IMR-90 (cell line): Measurements from ENCODE around the gene MINK1. TPM values are rescaled to one million over a fixed set of nuclear protein-coding genes. Genes with fewer than 3 reads are reported as not detected.

Source experiments
- ATAC-seq: fragments of 200-7000 bp; cut with Tn5 transposase; 2 replicates; pipeline ENCODE4 v1.9.1; 2020; ENCODE audit warnings: low read depth, mild to moderate bottlenecking, moderate library complexity
- BruUV-seq: library from RNA; stranded (reverse); fragments of 400-500 nt; replicated peaks from 2 replicates; lab custom pipeline; 2021; lab: Mats Ljungman, UMichigan
- CTCF ChIA-PET: fragments of 300-600 bp; formaldehyde crosslinking; extraction: SDS; loops from one replicate; lab custom pipeline; 2021; ENCODE audit warnings: antibody characterized with exemption; lab: Yijun Ruan, JAX
- POLR2A ChIA-PET: fragments of 300-600 bp; sonication (Branson Sonifier 250); formaldehyde crosslinking; loops from one replicate; lab custom pipeline; 2022; ENCODE audit warnings: antibody characterized with exemption; ENCODE audit not compliant: unreplicated experiment; lab: Charles Lee
- DNase-seq: peaks from one replicate; pipeline ENCODE4 v3.0.0; 2013
- H2AFZ ChIP-seq: replicated peaks from 2 replicates; pipeline ENCODE3; 2013; ENCODE audit warnings: low read length, mild to moderate bottlenecking; ENCODE audit not compliant: poor library complexity
- H2AK5ac ChIP-seq: 2 replicates; pipeline ENCODE4 v1.6.1; 2013; ENCODE audit warnings: low read depth, low read length, inconsistent platforms
- H2AK9ac ChIP-seq: replicated peaks from 2 replicates; pipeline ENCODE3; 2013; ENCODE audit warnings: mild to moderate bottlenecking, low read depth, low read length, moderate library complexity; ENCODE audit not compliant: poor library complexity
- H2BK120ac ChIP-seq: 2 replicates; pipeline ENCODE4 v1.6.1; 2013; ENCODE audit warnings: low read depth, low read length, inconsistent platforms
- H2BK15ac ChIP-seq: 3 replicates; pipeline ENCODE4 v1.6.1; 2013; ENCODE audit warnings: low read depth, low read length, inconsistent platforms
- H2BK20ac ChIP-seq: 2 replicates; pipeline ENCODE4 v1.6.1; 2013; ENCODE audit warnings: low read depth, mild to moderate bottlenecking, inconsistent platforms, low read length, moderate library complexity
- H2BK5ac ChIP-seq: 2 replicates; pipeline ENCODE4 v1.6.1; 2013; ENCODE audit warnings: mild to moderate bottlenecking, low read depth, low read length, inconsistent platforms; ENCODE audit not compliant: poor library complexity, severe bottlenecking
- H3K14ac ChIP-seq: replicated peaks from 2 replicates; pipeline ENCODE4 v1.6.1; 2013; ENCODE audit warnings: low read depth, low read length, inconsistent platforms
- H3K18ac ChIP-seq: 2 replicates; pipeline ENCODE4 v1.6.1; 2013; ENCODE audit warnings: low read depth, low read length, control low read depth
- H3K23ac ChIP-seq: 2 replicates; pipeline ENCODE4 v1.6.1; 2013; ENCODE audit warnings: low read depth, low read length, inconsistent platforms
- H3K27ac ChIP-seq: 2 replicates; pipeline ENCODE4 v1.5.1; 2013; ENCODE audit warnings: mild to moderate bottlenecking, control low read depth, low read length; ENCODE audit not compliant: insufficient read depth
- H3K27me3 ChIP-seq: 2 replicates; pipeline ENCODE4 v1.6.1; 2013; ENCODE audit warnings: low read length; ENCODE audit not compliant: control insufficient read depth, insufficient read depth
- H3K36me3 ChIP-seq: 2 replicates; pipeline ENCODE4 v1.6.1; 2013; ENCODE audit warnings: low read length, mixed read lengths; ENCODE audit not compliant: control insufficient read depth, insufficient read depth
- H3K4ac ChIP-seq: 2 replicates; pipeline ENCODE4 v1.6.1; 2013; ENCODE audit warnings: low read depth, low read length, inconsistent platforms
- H3K4me1 ChIP-seq: 2 replicates; pipeline ENCODE4 v1.6.1; 2013; ENCODE audit warnings: low read length, mixed read lengths; ENCODE audit not compliant: control insufficient read depth, insufficient read depth
- H3K4me2 ChIP-seq: 2 replicates; pipeline ENCODE4 v1.6.1; 2013; ENCODE audit warnings: low read depth, mild to moderate bottlenecking, control low read depth, low read length, moderate library complexity
- H3K4me3 ChIP-seq: 2 replicates; pipeline ENCODE4 v1.5.1; 2013; ENCODE audit warnings: low read depth, mild to moderate bottlenecking, control low read depth, low read length, moderate library complexity; ENCODE audit not compliant: insufficient read depth
- H3K56ac ChIP-seq: 2 replicates; pipeline ENCODE4 v1.6.1; 2013; ENCODE audit warnings: low read length, inconsistent platforms; ENCODE audit not compliant: insufficient read depth; ENCODE audit errors: extremely low read depth
- H3K79me1 ChIP-seq, 2 experiments: 2 replicates each; pipeline ENCODE4 v1.6.1; 2013; ENCODE audit warnings: low read length in 2 of 2, inconsistent platforms in 1 of 2, low read depth in 1 of 2
- H3K9ac ChIP-seq: 2 replicates; pipeline ENCODE4 v1.6.1; 2013; ENCODE audit warnings: low read depth, low read length, control low read depth
- H3K9me1 ChIP-seq: 2 replicates; pipeline ENCODE4 v1.6.1; 2013; ENCODE audit warnings: low read length, inconsistent platforms; ENCODE audit not compliant: insufficient read depth
- H3K9me3 ChIP-seq: 2 replicates; pipeline ENCODE4 v1.6.1; 2013; ENCODE audit warnings: low read length; ENCODE audit not compliant: control insufficient read depth, insufficient read depth
- H4K20me1 ChIP-seq: 2 replicates; pipeline ENCODE4 v1.6.1; 2013; ENCODE audit warnings: low read length, inconsistent platforms; ENCODE audit not compliant: insufficient read depth
- H4K5ac ChIP-seq: 2 replicates; pipeline ENCODE4 v1.6.1; 2013; ENCODE audit warnings: mild to moderate bottlenecking, low read depth, low read length, control low read depth
- H4K8ac ChIP-seq, 2 experiments: 2 replicates each; pipeline ENCODE4 v1.6.1; 2013; ENCODE audit warnings: low read depth in 2 of 2, low read length in 2 of 2, control low read depth in 1 of 2, inconsistent platforms in 1 of 2
- H4K91ac ChIP-seq: 2 replicates; pipeline ENCODE4 v1.6.1; 2013; ENCODE audit warnings: low read depth, low read length, inconsistent platforms; ENCODE audit not compliant: insufficient read depth
- BHLHE40 ChIP-seq: fragments of 150-350 bp; IDR thresholded peaks from 2 replicates; pipeline ENCODE4 v1.6.1; 2016; ENCODE audit warnings: mild to moderate bottlenecking, low read depth, low read length
- CHD1 ChIP-seq: IDR thresholded peaks from 2 replicates; pipeline ENCODE4 v1.6.1; 2012; ENCODE audit warnings: low read depth, low read length, improper control_type of control experiment
- MAFK ChIP-seq: IDR thresholded peaks from 2 replicates; pipeline ENCODE4 v1.6.1; 2012; ENCODE audit warnings: low read depth, low read length, improper control_type of control experiment
- MAZ ChIP-seq: IDR thresholded peaks from 2 replicates; pipeline ENCODE4 v1.6.1; 2012; ENCODE audit warnings: low read depth, mild to moderate bottlenecking, low read length, improper control_type of control experiment, moderate library complexity, borderline replicate concordance
- NFE2L2 ChIP-seq: fragments of 150-350 bp; IDR thresholded peaks from 2 replicates; pipeline ENCODE4 v1.6.1; 2016; ENCODE audit warnings: low read depth, mild to moderate bottlenecking, low read length
- POLR2A ChIP-seq: IDR thresholded peaks from 2 replicates; pipeline ENCODE4 v1.6.1; 2012; ENCODE audit warnings: mild to moderate bottlenecking, low read depth, low read length
- WGBS, 2 experiments: methylation state at CpG; one replicate each; pipeline versions ENCODE4 v1.1.5 to v1.1.7; 2013; ENCODE audit warnings: missing lambda C conversion rate in 2 of 2; ENCODE audit not compliant: insufficient read length in 1 of 2; ENCODE audit errors: extremely low coverage in 2 of 2; 5-methylcytosine and 5-hydroxymethylcytosine counted together
- dilution Hi-C: fragments of 300-500 bp; cut with HindIII; formaldehyde crosslinking; loops from one replicate; pipeline ENCODE4 v1.14.3; 2018; ENCODE audit warnings: low sequenced_read_pairs; ENCODE audit not compliant: unreplicated experiment
- in situ Hi-C: fragments of 300-500 bp; cut with MboI; formaldehyde crosslinking; loops from 3 replicates; pipeline ENCODE4 v1.14.3; 2019; ENCODE audit warnings: low sequenced_read_pairs, inconsistent platforms, mixed read lengths
- intact Hi-C: fragments of 100-400 bp; cut with micrococcal nuclease; formaldehyde crosslinking; loops from 2 replicates; pipeline ENCODE4 v1.10.0; 2022
- polyA plus RNA-seq, 3 experiments: library from polyadenylated mRNA; depleted of rRNA; stranded (reverse); fragments of >200 nt; gene quantifications; 2 replicates each; pipeline ENCODE4 v1.2.3, GENCODE V29; 2012; ENCODE audit warnings: low replicate concordance in 1 of 3
- total RNA-seq: library from RNA; depleted of rRNA; stranded (reverse); fragments of >200 nt; gene quantifications from 2 replicates; pipeline ENCODE4 v1.2.3, GENCODE V29; 2012

Gene MINK1
- total and polyA plus RNA-seq, 2 of the 4 experiments (the other 2 are of a cell fraction), result 12.2 to 40.9 TPM

- Histone ChIP-seq H3K9ac (peak overlapping the region; percentile 81), H3K18ac (no peak overlapping the region), H2BK20ac (no peak overlapping the region), H4K20me1 (peaks cover 27% of the 10 kb centered on the region; the same call in 1 of the 2 replicates), H3K4ac (peak overlapping the region; percentile 82), H3K14ac (peak overlapping the region; percentile 86), H3K56ac (peak overlapping the region; percentile 69), H3K27me3 (no peaks in the 10 kb centered on the region), H2AK5ac (peak overlapping the region; percentile 81), H3K9me3 (no peaks in the 10 kb centered on the region), H2BK5ac (peak overlapping the region; percentile 5), H2BK15ac (no peak overlapping the region), H2AK9ac (peak overlapping the region; percentile 97), H3K4me3 (peak overlapping the region; percentile 68), H4K5ac (no peak overlapping the region), H3K23ac (peak overlapping the region; percentile 99), H4K91ac (peak overlapping the region; percentile 51; the same call in 1 of the 2 replicates), H2BK120ac (no peak overlapping the region), H3K36me3 (peaks cover 33% of the 10 kb centered on the region), H4K8ac (peak overlapping the region; percentile 1 to 71; a peak in 2 of 4 replicates), H3K9me1 (peaks cover 12% of the 10 kb centered on the region), H2AFZ (peak overlapping the region; percentile 89), H3K27ac (peak overlapping the region; percentile 71), H3K79me1 (peaks cover 17 to 50% of the 10 kb centered on the region in 2 experiments; a peak in 3 of 4 replicates), H3K4me2 (peak overlapping the region; percentile 94), H3K4me1 (peaks cover 14% of the 10 kb centered on the region)
- dilution Hi-C loops (no loop called here), intact Hi-C loops (no loop called here), in situ Hi-C loops (no loop called here)
- DNase-seq, result no peak
- TF ChIP-seq BHLHE40, result no peak
- no peak for TF ChIP-seq MAZ
- no peak for TF ChIP-seq MAFK
- no peak for TF ChIP-seq NFE2L2
- no peak for TF ChIP-seq POLR2A
- no peak for TF ChIP-seq CHD1
- BruUV-seq, result no TSS peak
- ChIA-PET CTCF (interaction anchor here (0.5 to 1.6 kb wide), 3 partner anchors 28 to 524 kb away, joined by 3 read pairs; partner anchors contain the start of gene SPAG7), POLR2A (interaction anchor here (2.0 kb wide), 1 partner anchor 27 kb away, joined by 14 read pairs; the partner anchor contains the start of gene SPAG7)
- WGBS, 2 experiments, result 56% methylated on average over 8 of the region's 19 CpGs; no CpG with 5 or more reads in 1 of the 2 experiments
- ATAC-seq, result no peak
These were observed 105.8 kb downstream of the MINK1 start for GRCh38 chr17:4938688-4939545.
